HG03045 (cell line): Measurements from ENCODE around the gene JARID2.

ENCODE experiments used
- ATAC-seq: cut with Tn5 transposase; IDR thresholded peaks from one replicate; pipeline ENCODE4 v1.9.1; 2021; ENCODE audit warnings: mild to moderate bottlenecking, moderate library complexity; ENCODE audit not compliant: unreplicated experiment

JARID2 gene

DNA sequence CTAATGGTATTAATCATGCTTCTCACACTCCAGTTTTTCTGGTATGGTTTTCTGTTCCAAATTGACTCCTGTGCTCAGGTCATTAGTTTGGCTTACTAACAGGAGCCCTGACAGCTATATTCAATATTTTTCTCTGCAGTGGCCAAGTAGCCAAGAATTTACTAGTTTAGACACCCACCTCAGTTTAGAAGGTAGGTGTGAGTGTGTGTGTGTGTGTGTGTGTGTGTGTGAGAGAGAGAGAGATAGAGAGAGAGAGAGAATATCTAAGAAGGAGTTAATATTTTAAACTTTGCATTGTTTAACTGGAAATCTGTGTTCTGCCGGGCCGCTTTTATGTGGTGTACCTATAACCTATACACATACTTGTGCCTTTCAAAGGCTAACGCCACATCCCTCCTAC lies 18.5 kb downstream of the JARID2 start:
- ATAC-seq: no peak

DNA sequence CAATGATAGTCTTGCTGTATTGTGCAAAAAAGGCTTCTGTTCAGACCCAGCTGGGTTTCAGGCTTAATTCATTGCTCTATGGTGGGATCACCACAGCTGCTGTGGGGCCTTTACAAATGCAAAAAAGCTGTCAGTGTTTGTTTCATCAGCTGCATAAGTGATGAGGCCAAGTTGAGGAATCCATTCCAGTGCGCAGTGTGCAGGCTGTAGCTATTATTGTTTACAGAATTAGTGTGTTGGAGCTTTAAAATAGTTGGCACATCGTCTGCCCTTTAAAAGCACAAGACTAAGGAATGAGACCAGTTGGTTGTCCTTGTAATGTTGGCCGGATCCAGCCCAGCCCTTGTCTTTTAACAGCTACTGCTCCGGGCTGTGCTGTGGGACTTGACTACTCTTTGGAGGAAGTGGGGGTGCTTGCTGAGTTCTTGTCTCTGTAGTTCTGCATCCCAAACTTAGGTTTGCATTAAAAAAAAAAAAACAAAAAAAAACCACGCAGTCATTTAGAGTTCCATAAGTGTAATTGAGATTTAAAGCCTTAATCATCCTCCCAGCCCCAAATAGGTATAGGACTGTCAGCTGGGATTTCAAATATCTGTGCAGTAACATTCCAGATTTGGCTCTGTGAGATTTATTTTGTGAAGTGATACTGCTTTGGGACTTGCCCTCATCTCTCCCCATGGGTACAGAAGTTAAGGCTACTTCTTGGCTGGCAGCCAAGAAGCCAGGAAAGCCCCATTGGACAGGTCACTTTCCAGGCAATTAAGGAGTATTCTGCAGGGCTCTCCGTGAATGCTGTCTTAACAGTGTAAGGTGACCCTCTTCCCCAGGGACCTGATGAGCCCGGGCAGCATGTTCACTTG lies 19.3 kb downstream of the JARID2 start:
- no peak for ATAC-seq

DNA sequence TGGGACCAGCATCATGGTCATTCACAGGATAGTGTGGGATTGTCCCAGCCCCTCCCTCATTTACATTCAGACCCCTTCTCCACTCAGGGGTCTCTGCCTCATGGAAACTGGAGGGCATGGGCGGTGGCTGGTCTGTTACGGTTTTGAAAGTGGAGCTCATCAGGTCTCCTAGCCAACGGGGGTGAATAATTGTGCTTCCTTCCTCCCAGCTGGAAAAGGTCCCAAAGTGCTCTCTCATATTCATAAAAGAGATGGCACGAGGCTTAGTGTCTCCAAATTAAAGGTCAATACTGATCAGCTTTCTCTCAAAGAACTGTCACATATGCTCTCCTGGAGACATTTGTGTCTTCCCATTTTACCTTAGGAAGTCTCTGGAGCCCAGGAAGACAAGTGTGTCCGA lies 19.9 kb downstream of the JARID2 start:
- ATAC-seq: no peak

DNA sequence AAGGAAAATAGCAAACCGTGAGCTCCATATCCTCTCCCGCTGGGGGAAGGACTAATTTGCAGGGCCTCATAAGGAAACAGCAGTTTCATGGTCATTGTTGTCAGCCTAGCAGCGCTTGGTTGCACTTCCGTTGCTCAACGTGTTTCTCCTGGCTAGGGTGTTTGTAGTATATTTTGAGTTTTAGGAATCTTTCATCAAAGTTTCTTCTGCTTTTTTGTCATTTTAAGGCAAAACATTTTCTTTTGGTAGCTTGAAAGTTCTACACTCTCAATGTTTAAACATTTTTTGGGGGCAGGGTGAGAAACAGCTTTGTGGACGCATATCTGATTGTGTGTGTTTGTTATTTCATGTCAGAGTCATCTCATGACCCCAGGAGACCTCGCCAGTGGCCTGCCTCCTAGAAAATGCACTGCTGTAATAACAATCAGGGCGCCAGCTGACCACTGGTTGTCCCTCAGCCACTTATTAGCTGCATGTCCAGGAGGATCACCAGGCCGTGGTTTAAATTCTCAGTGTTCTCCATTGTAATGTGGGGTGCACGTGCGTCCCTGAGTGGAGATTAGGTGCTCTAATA lies 20.6 kb downstream of the JARID2 start:
- no peak for ATAC-seq

DNA sequence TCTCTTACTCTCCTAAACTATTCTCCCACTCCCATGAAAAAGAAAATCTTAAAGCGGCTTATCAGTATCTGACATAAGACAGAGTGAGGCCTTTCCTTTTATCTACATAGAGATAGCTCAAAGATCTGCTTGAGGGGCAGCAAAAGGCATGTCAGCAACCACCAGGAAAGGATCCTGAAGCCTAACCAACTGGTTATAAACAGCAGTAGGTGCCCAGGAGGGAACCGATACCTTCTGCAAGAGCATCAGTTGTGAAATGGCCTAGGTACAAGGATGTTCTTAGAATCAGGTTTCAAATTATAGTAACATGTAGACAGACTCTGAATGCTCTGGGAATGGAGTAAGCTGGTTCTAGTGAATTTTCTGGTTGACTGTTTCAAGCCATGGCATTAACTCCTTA lies 21.4 kb downstream of the JARID2 start:
- ATAC-seq: no peak

DNA sequence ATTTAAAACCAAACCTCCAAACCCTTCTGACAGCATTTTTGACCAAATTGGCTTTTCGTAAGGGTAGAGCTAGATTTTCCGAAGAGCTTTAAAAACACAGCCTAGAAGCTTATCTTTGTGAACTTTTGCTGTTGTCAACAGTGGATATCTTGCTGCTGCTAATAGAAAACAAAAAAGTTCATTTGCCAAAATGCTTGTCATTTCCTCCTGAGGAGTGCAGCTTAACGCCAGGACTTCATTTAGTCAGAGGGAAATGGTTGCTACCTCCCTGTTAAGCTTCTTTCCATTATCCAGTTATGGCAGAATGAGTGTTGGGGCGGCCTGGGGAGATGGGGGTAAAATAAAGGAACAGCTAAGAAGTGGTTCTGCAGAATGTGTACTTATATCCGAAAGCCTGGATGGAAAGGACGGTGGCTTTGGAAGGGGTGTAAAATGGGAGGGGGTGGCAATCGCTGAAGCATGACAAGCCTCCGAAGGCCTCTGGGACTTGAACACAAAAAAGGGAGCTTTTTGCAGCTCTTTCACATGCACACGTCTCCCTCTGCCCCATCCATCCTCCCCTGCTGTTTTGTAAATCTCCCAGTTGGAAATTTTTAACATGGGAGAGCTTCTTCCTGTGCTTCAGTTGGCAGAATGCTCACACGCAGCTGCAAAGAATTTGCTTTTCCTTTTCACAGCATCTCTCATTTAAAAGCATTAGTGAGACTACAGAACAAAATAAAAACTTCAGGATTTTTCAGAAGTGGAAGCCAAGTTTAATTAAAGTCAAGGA lies 22.5 kb downstream of the JARID2 start:
- ATAC-seq: no peak

DNA sequence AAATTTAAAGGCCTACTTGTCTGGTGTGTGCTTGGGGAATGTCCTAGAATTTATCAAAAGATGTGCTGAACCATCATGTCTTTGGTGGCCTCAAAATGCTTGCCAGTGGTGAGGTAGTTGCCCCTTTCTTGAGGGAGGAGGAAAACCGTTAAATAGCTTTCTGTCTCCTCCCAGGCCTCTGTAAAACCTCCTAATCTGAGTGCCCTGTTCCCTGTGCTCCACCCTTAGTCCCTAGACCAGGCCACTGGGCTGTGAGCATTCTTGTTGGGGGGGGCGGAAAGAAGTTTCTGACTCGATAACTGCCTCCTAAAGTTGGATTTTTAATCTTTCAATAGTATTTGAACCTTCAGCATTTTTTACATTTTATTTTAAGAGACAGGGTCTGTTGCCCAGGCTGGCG lies 23.1 kb downstream of the JARID2 start:
- no peak for ATAC-seq

DNA sequence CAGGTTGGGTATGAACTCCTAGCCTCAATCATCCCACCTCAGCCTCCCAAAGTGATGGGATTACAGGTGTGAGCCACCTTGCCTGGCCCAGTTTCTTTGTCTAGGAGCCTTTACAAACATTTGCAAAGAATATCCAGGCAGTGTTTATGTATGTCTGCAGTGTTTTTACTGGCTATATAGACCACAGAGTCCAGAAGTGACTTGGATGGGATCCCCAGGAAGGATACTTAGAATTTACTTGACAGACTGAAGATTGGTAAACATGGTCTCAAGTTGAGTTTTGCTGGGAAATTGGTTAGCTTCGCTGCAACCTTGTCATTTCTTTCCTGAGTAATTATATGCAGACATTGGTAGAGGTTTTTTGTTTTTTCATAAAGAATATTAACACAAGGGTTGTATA lies 23.8 kb downstream of the JARID2 start:
- no peak for ATAC-seq

DNA sequence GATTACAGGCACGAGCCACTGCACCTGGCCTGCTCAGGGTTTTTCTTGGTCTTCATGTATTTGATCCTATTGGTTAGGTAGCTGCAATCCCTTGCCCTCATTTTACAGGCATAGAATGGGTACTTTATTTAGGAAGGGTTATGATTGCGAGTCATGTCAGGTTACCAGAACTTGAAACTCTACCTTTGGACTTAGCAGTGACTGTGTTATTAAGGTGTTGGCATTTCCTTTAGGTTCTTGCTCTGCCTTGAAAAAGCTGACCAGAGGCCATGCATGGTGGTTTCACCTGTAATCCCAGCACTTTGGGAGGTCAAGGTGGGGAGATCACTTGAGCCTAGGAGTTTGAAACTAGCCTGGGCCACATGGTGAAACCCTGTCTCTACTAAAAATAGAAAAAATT lies 24.5 kb downstream of the JARID2 start:
- ATAC-seq: no peak

DNA sequence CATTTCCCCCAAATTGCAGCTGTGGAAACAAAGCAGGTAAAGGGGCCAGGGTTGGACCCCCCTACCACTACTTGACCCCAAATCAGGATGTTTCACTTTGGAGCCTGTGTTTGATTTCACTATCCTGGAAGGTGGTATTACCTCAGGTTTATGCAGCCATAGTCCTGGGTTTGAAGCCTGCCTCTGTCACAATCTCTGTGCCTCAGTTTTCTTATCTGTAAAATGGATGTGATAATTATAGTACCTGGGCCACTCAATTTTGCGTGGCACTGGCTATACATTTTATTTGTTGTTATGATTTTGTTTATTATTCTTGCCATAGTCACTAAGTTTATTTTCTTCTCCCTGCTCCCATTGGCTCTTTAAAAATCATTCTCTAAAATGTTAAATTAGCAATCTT lies 26.7 kb downstream of the JARID2 start:
- ATAC-seq: no peak

DNA sequence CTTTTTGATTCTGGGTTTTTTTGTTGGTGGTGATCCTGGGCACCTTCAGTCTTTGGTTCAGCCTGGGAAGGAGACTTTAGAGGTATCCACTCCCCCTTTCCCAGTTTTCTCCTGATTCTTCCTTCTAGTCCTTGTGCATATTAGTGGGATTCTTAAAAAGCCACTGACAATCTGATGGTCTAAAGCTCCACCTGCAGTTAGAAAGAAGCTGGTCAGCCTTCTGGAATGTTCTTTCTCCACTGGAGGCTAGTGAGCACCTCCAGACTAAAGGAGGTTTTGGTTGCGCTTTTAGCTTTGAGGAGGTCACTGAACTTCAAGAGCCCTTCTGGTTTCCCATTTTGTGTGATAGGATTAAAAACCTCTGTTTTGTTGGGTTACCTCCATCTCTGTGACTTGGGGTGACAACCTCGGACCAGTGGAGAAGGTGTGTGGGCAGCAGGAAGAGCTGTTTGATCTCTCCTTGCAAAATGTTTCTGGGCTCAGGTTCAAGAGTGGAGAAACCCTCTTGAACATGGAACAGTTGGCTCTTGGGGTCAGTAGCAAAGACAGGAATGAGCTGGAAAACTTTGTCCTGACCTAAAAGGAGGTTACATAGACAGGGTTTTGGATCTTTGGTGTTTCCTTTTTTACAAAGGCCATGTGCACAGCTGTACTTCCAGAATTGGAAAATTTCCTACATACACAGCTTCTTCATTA lies 29.0 kb downstream of the JARID2 start:
- ATAC-seq: no peak

DNA sequence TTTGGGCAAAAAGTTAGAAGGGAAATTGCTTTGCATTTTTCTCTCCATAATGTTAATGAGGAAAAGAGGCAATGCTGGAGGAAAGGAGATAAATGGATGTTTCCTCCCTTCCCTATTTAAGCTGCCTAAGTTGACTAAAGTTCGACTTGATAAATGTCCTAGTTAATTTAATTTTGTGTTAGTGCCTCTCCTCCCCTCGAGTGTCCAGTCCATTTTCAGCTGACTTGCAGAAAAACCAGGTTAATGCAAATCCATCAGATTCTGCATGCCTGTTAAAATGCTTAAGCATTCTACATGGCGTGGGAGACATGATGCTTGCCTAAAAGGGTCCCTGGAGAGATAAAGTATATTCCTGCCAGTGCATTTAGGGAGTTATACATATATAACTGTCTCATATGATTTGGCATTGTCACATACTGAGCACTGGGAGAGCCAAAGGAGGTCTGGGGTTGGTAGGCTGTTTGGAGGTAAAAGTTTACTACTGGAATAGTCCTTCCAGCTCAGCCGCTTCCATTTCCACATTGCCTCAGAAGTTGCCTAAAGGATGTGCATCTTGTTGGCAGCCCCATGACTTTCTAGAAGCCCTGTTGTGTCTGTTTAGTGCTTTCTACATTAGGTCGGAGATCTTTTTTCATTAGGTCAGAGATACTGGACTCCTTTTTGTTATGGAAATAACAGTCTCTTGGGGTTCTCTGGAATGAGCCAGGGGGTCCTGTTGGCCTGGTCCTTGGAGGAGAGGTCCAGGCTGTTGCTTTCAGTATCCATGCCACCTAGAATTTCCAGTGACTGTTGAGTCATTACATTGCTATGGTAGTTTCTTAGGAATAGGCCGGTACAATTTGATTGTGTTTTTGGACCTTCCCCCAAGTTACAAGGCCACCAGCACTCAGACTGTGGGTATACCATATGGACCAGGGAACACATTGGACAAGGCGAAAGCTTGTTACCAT lies 30.4 kb downstream of the JARID2 start:
- no peak for ATAC-seq

DNA sequence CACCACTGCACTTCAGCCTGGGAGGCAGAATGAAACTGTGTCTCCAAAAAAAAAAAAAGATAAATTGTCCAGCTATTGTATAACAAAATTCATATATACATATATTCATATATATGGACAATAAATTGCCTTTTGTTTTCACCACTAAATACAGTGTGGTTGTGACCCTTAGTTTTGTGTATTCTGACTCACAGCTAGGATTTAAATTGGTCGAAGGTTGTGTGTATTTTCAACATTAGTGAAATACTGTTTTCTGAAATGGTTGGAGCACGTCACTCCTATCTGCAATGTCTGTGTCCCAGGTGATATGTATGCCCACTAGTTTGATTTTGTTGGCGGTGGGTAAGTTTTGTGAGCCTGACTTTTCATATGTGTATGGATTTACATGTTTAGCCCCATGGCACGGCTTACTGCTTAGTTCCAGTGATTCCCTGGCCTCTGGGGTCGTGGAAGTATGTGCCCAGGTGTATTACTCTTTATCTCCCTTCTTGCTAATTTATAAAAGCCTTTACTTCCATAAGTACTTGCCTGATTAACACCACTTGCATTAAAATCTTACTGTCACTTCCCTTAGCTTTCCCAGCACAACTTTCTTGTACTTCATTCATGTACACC lies 33.3 kb downstream of the JARID2 start:
- no peak for ATAC-seq

DNA sequence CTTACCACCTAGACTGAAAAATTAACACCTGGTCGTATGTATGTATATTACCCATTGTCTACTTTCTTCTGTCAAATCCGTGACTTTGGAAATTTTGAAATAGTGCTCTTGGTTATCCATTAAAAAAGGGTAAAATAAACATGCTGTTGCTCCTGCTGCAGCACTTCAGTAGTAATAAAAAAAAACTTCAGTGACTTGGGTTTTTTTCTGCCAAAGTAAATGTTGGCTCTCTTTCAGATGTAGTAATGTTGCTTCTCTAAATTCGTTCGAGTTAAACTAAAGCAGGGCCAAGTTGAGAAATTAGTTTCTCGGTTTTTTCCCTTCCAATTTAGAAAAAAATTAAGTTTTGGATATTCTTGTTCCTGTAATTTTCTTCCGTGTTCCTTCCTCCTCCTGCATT lies 34.2 kb downstream of the JARID2 start:
- no peak for ATAC-seq

DNA sequence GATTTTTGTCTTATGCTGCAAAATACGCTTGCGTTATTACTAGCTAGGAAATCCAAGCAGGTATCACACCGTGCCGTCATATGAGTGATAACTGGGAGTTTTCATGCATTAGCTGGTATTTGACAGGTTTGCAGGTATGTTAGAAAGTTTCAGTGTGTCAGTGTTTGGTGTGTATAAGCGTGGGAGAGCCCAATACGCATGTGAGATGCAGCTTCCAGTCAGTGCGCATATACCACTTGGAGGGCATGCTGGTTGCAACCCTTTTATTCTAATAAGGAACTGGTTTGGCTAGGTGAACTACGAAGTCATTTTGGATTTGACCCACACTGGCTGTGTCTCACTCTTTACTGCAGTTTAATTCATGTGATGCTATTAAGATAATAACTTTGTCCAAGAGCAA lies 35.1 kb downstream of the JARID2 start:
- ATAC-seq: no peak

DNA sequence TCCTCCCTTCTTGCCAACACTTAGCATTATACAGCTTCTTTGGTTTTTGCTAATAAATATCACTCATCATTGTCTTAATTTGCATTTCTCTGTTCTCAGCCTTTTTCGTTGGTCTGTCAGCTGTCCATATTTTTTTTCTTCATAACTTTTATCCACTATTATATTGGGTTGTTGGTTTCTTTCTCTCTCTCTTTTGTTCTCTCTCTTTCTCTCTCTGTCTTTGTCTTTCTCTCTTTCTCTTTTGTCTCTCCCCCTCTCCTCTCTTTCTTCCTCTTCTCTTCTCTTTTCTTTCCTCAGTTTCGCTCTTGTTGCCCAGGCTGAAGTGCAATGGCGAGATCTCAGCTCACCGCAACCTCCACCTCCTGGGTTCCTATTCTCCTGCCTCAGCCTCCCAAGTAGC lies 36.5 kb downstream of the JARID2 start:
- no peak for ATAC-seq

DNA sequence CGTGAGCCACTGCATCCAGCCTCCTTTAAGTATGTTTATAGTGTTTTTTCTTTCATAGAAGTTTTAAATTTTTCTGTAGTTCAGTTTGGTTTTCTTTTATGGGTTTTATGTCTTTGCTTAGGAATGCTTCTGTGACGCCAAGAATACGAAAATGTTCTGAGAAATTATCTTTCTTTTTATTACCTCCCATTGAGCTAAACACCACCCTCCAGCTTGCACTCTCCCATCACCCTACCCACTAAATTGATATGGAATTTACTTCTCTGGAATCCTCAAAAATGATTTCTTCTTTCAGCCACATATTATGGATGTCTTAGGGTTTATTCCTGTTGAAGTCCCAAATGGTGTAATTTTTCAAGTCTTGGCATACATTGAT lies 38.1 kb downstream of the JARID2 start:
- no peak for ATAC-seq

DNA sequence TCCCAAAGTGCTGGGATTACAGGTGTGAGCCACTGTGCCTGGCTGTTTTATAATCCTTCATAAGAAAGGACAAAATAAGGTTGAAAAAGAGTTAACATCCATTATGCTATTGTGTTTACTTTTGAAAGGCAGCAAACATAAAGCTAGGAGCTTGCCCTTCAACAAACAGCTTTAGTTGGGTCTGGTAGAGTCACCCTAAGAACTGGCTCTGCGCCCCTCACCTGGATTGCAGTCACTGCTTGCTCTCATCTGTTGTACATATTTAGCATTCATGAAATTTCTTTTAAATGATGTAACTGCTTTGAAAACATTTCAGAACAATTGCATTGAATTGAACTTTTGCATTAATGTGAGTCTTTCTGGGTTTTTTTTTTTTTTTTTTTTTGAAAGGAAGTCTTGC lies 38.9 kb downstream of the JARID2 start:
- ATAC-seq: no peak

DNA sequence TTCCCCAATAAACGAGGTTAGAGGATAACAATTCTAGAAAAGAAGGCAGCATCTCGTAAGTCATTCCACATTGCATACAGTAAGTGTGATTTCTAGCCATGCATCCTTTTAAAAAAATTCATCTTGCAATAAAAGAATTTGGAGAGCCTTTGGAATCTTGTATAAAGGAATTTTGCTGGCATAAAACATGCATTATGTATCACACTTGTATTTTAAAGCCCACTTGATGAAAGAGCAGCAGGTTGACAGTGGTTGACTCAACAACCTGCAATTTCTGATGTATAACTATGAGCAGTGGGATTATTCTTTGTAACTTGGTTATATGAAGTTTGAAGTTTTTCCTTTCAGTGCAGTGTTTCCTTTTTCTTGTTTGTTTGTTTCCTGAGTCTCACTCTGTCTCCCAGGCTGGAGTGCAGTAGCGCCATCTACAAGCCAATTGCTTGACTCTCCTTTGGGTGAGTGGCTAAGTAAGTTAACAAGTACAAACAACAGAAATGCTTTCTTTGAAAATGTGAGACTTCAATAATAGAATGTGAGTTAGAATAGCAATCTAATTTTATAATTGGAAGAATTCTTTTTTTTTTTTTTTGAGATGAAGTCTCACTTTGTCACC lies 39.9 kb downstream of the JARID2 start:
- ATAC-seq: no peak
